ENCODE measurements around the gene MACROD2. TPM values are rescaled to one million over a fixed set of nuclear protein-coding genes. Genes with fewer than 3 reads are reported as not detected.

The MACROD2 gene
- polyA plus RNA-seq, 1 donor (not counting 4 experiments of a cell fraction or from before 2014, with no cell fraction given): 0.71 TPM

GRCh38 chr20:14488756-14489479 lies 493.6 kb downstream of the MACROD2 start:
- no peaks in the 10 kb centered on the region for H3K36me3 ChIP-seq (ENCODE audit: control insufficient read depth in 2 of 2, extremely low read depth in 1 of 2, insufficient read depth in 2 of 2, low read length in 2 of 2)
- no peak for DNase-seq (ENCODE audit: low read depth, low spot score)
- H2AFZ ChIP-seq (ENCODE audit: control insufficient read depth, low read length): no peak overlapping the region
- H3K4me1 ChIP-seq (ENCODE audit: control insufficient read depth, extremely low read depth, insufficient read depth, low read length): no peaks in the 10 kb centered on the region
- no peaks in the 10 kb centered on the region for H3K27me3 ChIP-seq (ENCODE audit: control insufficient read depth, extremely low read depth, insufficient read depth, low read length)
- TF ChIP-seq EZH2 (IDR thresholded peaks at IDR 0.05; ENCODE audit: low read length): no peak
- TF ChIP-seq, protein P1, sequence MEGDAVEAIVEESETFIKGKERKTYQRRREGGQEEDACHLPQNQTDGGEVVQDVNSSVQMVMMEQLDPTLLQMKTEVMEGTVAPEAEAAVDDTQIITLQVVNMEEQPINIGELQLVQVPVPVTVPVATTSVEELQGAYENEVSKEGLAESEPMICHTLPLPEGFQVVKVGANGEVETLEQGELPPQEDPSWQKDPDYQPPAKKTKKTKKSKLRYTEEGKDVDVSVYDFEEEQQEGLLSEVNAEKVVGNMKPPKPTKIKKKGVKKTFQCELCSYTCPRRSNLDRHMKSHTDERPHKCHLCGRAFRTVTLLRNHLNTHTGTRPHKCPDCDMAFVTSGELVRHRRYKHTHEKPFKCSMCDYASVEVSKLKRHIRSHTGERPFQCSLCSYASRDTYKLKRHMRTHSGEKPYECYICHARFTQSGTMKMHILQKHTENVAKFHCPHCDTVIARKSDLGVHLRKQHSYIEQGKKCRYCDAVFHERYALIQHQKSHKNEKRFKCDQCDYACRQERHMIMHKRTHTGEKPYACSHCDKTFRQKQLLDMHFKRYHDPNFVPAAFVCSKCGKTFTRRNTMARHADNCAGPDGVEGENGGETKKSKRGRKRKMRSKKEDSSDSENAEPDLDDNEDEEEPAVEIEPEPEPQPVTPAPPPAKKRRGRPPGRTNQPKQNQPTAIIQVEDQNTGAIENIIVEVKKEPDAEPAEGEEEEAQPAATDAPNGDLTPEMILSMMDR (optimal IDR thresholded peaks at IDR 0.05 in 1 of 3, IDR thresholded peaks at IDR 0.05 in 1 of 3, conservative IDR thresholded peaks at IDR 0.05 in 1 of 3; ENCODE audit: extremely low read depth in 1 of 3, insufficient read depth in 2 of 3, low read length in 3 of 3): no peak
- H3K4me2 ChIP-seq (ENCODE audit: control insufficient read depth, extremely low read depth, insufficient read depth, low read depth, low read length): no peak overlapping the region
- dilution Hi-C loops (cut with MboI; ENCODE audit: extremely low pct_ligation_motif_present, low sequenced_read_pairs): no loop called here
- no peaks in the 10 kb centered on the region for H4K20me1 ChIP-seq (ENCODE audit: control insufficient read depth, extremely low read depth, insufficient read depth, low read length)
- H3K4me3 ChIP-seq (ENCODE audit: control insufficient read depth in 2 of 3, extremely low read depth in 1 of 3, insufficient read depth in 2 of 3, low read depth in 1 of 3, low read length in 3 of 3): no peak overlapping the region
- H3K27ac ChIP-seq (ENCODE audit: control insufficient read depth, insufficient read depth, low read length): no peak overlapping the region
- no peaks in the 10 kb centered on the region for H3K9me3 ChIP-seq (ENCODE audit: control insufficient read depth, low read depth, low read length)
- H3K9me1 ChIP-seq (ENCODE audit: control insufficient read depth, extremely low read depth, insufficient read depth, low read length): no peaks in the 10 kb centered on the region
- no peaks in the 10 kb centered on the region for H3K79me2 ChIP-seq (ENCODE audit: control insufficient read depth, insufficient read depth, low read length)
- no peak overlapping the region for H3K9ac ChIP-seq (ENCODE audit: control insufficient read depth, extremely low read depth, insufficient read depth, low read length)
- FAIRE-seq: no peak

GRCh38 chr20:14489544-14489943 lies 494.2 kb downstream of the MACROD2 start:
- Histone ChIP-seq H3K27ac (ENCODE audit: control insufficient read depth, insufficient read depth, low read length) (no peak overlapping the region), H3K36me3 (ENCODE audit: control insufficient read depth in 2 of 2, extremely low read depth in 1 of 2, insufficient read depth in 2 of 2, low read length in 2 of 2) (no peaks in the 10 kb centered on the region), H3K4me1 (ENCODE audit: control insufficient read depth, extremely low read depth, insufficient read depth, low read length) (no peaks in the 10 kb centered on the region), H4K20me1 (ENCODE audit: control insufficient read depth, extremely low read depth, insufficient read depth, low read length) (no peaks in the 10 kb centered on the region), H3K9me1 (ENCODE audit: control insufficient read depth, extremely low read depth, insufficient read depth, low read length) (no peaks in the 10 kb centered on the region), H3K9me3 (ENCODE audit: control insufficient read depth, low read depth, low read length) (no peaks in the 10 kb centered on the region), H2AFZ (ENCODE audit: control insufficient read depth, low read length) (no peak overlapping the region), H3K9ac (ENCODE audit: control insufficient read depth, extremely low read depth, insufficient read depth, low read length) (no peak overlapping the region), H3K4me2 (ENCODE audit: control insufficient read depth, extremely low read depth, insufficient read depth, low read depth, low read length) (no peak overlapping the region), H3K4me3 (ENCODE audit: control insufficient read depth in 2 of 3, extremely low read depth in 1 of 3, insufficient read depth in 2 of 3, low read depth in 1 of 3, low read length in 3 of 3) (no peak overlapping the region), H3K27me3 (ENCODE audit: control insufficient read depth, extremely low read depth, insufficient read depth, low read length) (no peaks in the 10 kb centered on the region), H3K79me2 (ENCODE audit: control insufficient read depth, insufficient read depth, low read length) (no peaks in the 10 kb centered on the region)
- dilution Hi-C loops (cut with MboI; ENCODE audit: extremely low pct_ligation_motif_present, low sequenced_read_pairs): no loop called here
- FAIRE-seq: no peak
- DNase-seq (ENCODE audit: low read depth, low spot score): no peak
- TF ChIP-seq EZH2 (IDR thresholded peaks at IDR 0.05; ENCODE audit: low read length): no peak
- TF ChIP-seq, protein P1 (optimal IDR thresholded peaks at IDR 0.05 in 1 of 3, IDR thresholded peaks at IDR 0.05 in 1 of 3, conservative IDR thresholded peaks at IDR 0.05 in 1 of 3; ENCODE audit: extremely low read depth in 1 of 3, insufficient read depth in 2 of 3, low read length in 3 of 3): no peak
